SK-N-MC (cell line): ENCODE measurements around the gene INSYN2B.

ENCODE experiments used
- FOXP2 ChIP-seq: optimal IDR thresholded peaks from 2 replicates; pipeline ENCODE3; 2011; ENCODE audit warnings: mild to moderate bottlenecking, moderate library complexity; ENCODE audit not compliant: insufficient read depth; ENCODE audit errors: extremely low read length, control extremely low read depth
- POLR2AphosphoS5 ChIP-seq: IDR thresholded peaks from 2 replicates; pipeline ENCODE4 v1.6.1; 2012; ENCODE audit warnings: mild to moderate bottlenecking, low read depth, low read length, borderline replicate concordance

DNA sequence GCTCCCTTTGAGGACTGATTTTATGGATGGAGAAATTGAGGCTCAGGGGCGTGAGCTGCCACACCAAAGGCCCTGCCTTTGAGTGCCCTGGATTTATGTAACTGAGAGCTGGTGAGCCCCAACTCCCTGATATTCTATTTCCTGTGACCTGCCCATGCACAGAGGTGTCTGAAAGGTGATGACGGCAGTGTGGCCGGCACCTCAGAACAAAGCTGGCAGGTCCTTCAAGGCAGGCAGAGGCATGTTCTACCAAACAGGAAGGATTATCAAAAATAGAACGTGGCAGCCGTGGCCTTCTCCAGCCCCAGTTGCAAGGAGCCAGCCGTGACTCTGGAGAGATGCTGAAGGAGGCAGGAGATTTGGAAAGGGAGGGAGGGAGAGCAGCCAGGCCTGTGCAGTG, 36.2 kb downstream of the INSYN2B start:
- no peak for TF ChIP-seq POLR2AphosphoS5
- TF ChIP-seq FOXP2 = no peak
